SH-SY5Y (cell line): Measurements from ENCODE around the gene RBSN.
A peak's percentile ranks its signal among the peaks of the same experiment; 100 is the strongest.

Experiments used
- GATA2 ChIP-seq: IDR thresholded peaks from 2 replicates; pipeline ENCODE4 v1.6.1; 2011; ENCODE audit warnings: mild to moderate bottlenecking, low read depth, low read length
- GATA3 ChIP-seq: IDR thresholded peaks from 2 replicates; pipeline ENCODE4 v1.6.1; 2011; ENCODE audit warnings: low read depth, mild to moderate bottlenecking, low read length, moderate library complexity

Gene RBSN

GRCh38 chr3:15074500-15074899 lies 24.4 kb downstream of the RBSN start:
- no peak for TF ChIP-seq GATA2
- TF ChIP-seq GATA3 = no peak

GRCh38 chr3:15071699-15072098 lies 27.2 kb downstream of the RBSN start:
- TF ChIP-seq GATA2 (no peak), GATA3 (no peak)

- TF ChIP-seq GATA2 (no peak), GATA3 (no peak)
Measured at GRCh38 chr3:15069441-15069840, 29.5 kb downstream of the RBSN start.

GRCh38 chr3:15066467-15066866 lies 32.5 kb downstream of the RBSN start:
- no peak for TF ChIP-seq GATA3
- TF ChIP-seq GATA2 = no peak

GRCh38 chr3:15065550-15066007 lies 33.4 kb downstream of the RBSN start:
- TF ChIP-seq GATA2 = no peak
- TF ChIP-seq GATA3 = no peak

- no peak for TF ChIP-seq GATA2
- no peak for TF ChIP-seq GATA3
Measured at GRCh38 chr3:15064835-15065549, 34.0 kb downstream of the RBSN start, which contains the start of gene MRPS25. Gene MRPS25 (minus strand): TSS chr3:15065315. CDS start chr3:15065194, 121 bp downstream.

- TF ChIP-seq GATA2 = no peak
- no peak for TF ChIP-seq GATA3
Measured at GRCh38 chr3:15064299-15064834, 34.6 kb downstream of the RBSN start.

GRCh38 chr3:15063656-15064286 lies 35.2 kb downstream of the RBSN start:
- TF ChIP-seq GATA3 (no peak), GATA2 (no peak)

- TF ChIP-seq GATA3 (no peak), GATA2 (no peak)
Measured at GRCh38 chr3:15063238-15063637, 35.7 kb downstream of the RBSN start.

- TF ChIP-seq GATA2 (no peak), GATA3 (no peak)
Measured at GRCh38 chr3:15060029-15060428, 38.9 kb downstream of the RBSN start.

GRCh38 chr3:15056676-15057404 lies 42.1 kb downstream of the RBSN start:
- TF ChIP-seq GATA3 (no peak), GATA2 (no peak)

GRCh38 chr3:15055019-15055557 lies 43.9 kb downstream of the RBSN start:
- TF ChIP-seq GATA2 (no peak), GATA3 (no peak)

- no peak for TF ChIP-seq GATA2
- no peak for TF ChIP-seq GATA3
Measured at GRCh38 chr3:15053541-15053940, 45.4 kb downstream of the RBSN start.

- TF ChIP-seq GATA2 = 0 out of 2 replicates have a peak, but pooled peaks have one; percentile 15
- TF ChIP-seq GATA3 = no peak
Measured at GRCh38 chr3:15052335-15053242, 46.4 kb downstream of the RBSN start.
